Duodenal mucosa (tissue), 2 donors: ENCODE data around the gene COL20A1.

Experiments
- H3K27ac ChIP-seq: one replicate; pipeline ENCODE4 v1.7.0; 2013; ENCODE audit warnings: low read depth, low read length
- H3K27me3 ChIP-seq, 2 donors: one replicate each; pipeline ENCODE4 v1.7.0; 2013; ENCODE audit warnings: low read length in 2 of 2, control low read depth in 1 of 2; ENCODE audit not compliant: insufficient read depth in 2 of 2, control insufficient read depth in 1 of 2
- H3K36me3 ChIP-seq, 2 donors: one replicate each; pipeline ENCODE4 v1.7.0; 2013; ENCODE audit warnings: low read length in 2 of 2, control low read depth in 1 of 2; ENCODE audit not compliant: insufficient read depth in 2 of 2, control insufficient read depth in 1 of 2
- H3K4me1 ChIP-seq, 2 donors: one replicate each; pipeline ENCODE4 v1.7.0; 2013; ENCODE audit warnings: low read length in 2 of 2, control low read depth in 1 of 2; ENCODE audit not compliant: insufficient read depth in 2 of 2, control insufficient read depth in 1 of 2
- H3K4me3 ChIP-seq, 2 donors: one replicate each; pipeline ENCODE4 v1.7.0; 2013; ENCODE audit warnings: low read length in 2 of 2, low read depth in 1 of 2
- H3K9ac ChIP-seq, 2 donors: one replicate each; pipeline ENCODE4 v1.7.0; 2013; ENCODE audit warnings: low read length in 2 of 2, low read depth in 1 of 2
- H3K9me3 ChIP-seq, 2 donors: one replicate each; pipeline ENCODE4 v1.7.0; 2013; ENCODE audit warnings: low read length in 2 of 2, control low read depth in 1 of 2; ENCODE audit not compliant: control insufficient read depth in 1 of 2

Gene COL20A1

DNA sequence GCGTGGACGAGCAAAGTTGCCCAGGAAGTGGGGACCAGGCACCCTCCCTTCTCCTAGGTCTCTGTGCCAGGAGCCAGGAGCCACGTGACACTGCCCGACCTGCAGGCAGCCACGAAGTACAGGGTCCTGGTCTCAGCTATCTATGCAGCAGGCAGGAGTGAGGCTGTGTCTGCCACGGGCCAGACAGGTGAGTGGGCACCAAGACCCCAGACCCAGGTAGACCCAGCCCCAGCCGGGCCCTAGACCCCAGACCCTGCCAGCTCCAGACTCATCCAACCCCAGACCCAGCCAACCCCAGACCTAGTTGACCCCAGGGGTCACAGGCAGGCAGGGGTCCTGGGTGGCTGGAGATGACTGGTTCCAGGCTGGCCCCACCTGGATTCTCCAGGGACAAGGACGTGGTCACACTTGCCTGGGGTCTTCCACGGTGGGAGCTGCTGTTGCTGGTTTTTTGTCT lies 21.1 kb downstream of the COL20A1 start:
- no peak overlapping the region for H3K27ac ChIP-seq
- H3K4me1 ChIP-seq: no peaks in the 10 kb centered on the region
- H3K9ac ChIP-seq: no peak overlapping the region
- no peaks in the 10 kb centered on the region for H3K9me3 ChIP-seq
- no peaks in the 10 kb centered on the region for H3K27me3 ChIP-seq
- H3K4me3 ChIP-seq: no peak overlapping the region
- H3K36me3 ChIP-seq: no peaks in the 10 kb centered on the region

DNA sequence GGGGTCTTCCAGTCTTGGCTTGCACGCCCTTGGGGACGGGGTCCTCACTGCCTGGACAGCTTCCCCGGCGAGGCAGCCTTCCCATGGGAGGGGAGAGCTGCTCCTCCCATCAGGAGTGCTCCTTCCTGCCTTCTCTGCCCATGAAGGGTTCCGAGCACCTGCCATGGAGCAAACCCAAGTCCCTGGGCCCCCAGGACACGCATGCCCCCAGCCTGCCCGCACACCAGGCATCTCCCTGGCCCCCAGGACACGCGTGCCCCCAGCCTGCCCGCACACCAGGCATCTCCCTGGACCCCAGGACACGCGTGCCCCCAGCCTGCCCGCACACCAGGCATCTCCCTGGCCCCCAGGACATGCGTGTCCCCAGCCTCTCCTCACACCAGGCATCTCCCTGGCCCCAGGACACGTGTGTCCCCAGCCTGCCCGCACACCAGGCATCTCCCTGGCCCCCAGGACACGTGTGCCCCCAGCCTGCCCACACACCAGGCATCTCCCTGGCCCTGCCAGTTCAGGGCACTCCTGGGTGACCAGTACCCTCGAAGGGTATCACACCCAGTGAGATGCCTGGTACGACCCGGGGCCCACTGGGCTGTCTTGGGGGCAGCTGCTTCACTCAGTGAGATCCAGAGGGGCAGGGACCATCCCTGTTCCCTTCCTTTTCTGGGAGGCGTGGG lies 21.7 kb downstream of the COL20A1 start:
- Histone ChIP-seq H3K27me3 (no peaks in the 10 kb centered on the region), H3K4me3 (no peak overlapping the region), H3K36me3 (no peaks in the 10 kb centered on the region), H3K4me1 (no peaks in the 10 kb centered on the region), H3K27ac (no peak overlapping the region), H3K9me3 (no peaks in the 10 kb centered on the region), H3K9ac (no peak overlapping the region)

DNA sequence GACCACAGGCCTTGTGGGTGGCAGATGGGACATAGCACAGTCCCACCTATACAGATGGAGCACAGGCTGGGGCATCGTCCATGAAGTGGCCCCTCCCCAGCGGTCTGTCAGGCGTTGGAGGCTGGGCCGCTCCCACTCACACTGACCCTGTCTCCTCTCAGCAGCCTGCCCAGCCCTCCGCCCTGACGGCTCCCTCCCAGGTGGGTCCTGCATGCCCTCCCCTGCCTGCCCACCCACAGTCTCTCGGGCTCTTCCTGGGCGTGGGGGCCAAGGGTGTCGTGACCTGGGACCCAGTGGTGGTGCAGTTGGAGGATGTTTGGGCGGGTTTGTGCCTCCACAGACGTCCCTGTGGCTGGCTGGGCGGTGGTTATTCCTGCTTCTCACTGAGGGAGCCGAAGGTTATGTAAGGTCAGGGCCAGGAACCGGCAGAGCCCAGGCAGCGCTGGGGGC lies 22.3 kb downstream of the COL20A1 start:
- Histone ChIP-seq H3K27ac (no peak overlapping the region), H3K9me3 (no peaks in the 10 kb centered on the region), H3K27me3 (no peaks in the 10 kb centered on the region), H3K4me3 (no peak overlapping the region), H3K36me3 (no peaks in the 10 kb centered on the region), H3K4me1 (no peaks in the 10 kb centered on the region), H3K9ac (no peak overlapping the region)

DNA sequence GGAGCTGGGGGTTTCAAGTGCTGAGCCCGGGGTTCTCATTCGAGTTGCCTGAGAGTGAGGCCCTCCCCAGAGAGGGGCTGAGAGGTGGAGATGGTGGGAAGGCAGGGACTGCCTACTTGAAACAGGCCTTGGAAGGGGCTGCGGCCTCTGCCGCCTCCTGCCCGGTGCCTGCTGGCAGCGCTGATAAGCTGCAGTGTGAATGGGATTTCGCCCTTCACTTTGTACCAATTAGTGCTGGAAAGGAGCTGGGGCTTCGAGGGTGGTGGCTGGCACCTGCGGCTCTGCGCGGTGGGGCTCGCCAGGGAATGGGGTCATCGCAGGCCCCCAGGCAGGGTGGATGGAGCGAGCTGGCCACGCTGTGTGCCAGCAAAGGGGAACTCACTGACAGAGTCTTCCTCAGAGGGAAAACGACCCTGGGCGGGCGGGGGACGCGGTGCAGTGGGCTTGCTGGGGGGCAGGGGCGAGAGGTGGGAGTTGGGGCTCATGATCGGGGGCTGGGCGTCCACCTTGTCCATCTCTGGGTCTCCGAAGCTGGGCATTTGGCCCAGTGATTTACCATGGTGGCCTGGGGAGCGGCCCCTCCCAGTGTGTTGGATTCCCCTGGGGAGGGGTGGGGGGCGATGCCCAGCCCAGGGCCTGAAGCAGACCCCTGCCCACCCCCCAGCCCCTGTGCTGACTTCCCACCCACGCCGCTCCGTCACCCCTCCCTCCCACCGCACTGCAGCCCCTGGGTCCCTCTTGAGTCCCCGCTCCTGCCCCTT lies 22.9 kb downstream of the COL20A1 start:
- Histone ChIP-seq H3K27ac (no peak overlapping the region), H3K4me3 (no peak overlapping the region), H3K36me3 (no peaks in the 10 kb centered on the region), H3K4me1 (no peaks in the 10 kb centered on the region), H3K27me3 (no peaks in the 10 kb centered on the region), H3K9me3 (no peaks in the 10 kb centered on the region), H3K9ac (no peak overlapping the region)

DNA sequence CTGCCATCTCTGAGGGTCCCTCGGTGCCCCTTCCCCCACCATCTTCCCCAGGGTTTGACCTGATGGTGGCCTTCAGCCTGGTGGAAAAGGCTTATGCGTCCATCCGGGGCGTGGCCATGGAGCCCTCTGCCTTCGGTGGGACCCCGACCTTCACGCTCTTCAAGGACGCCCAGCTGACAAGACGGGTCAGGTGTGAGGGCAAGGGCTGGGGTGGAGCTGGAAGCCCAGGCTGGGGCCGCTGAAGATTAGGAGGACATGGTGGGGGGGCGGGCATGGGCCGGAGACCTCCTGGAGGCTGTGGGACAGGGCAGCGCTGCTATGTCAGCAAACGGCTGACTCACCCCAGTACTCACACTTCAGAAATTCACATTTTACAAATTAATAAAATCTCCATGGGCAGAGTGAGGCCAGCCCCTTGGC lies 23.5 kb downstream of the COL20A1 start:
- H3K36me3 ChIP-seq: no peaks in the 10 kb centered on the region
- H3K9ac ChIP-seq: no peak overlapping the region
- no peak overlapping the region for H3K4me3 ChIP-seq
- no peaks in the 10 kb centered on the region for H3K27me3 ChIP-seq
- H3K4me1 ChIP-seq: no peaks in the 10 kb centered on the region
- H3K9me3 ChIP-seq: no peaks in the 10 kb centered on the region
- H3K27ac ChIP-seq: no peak overlapping the region

DNA sequence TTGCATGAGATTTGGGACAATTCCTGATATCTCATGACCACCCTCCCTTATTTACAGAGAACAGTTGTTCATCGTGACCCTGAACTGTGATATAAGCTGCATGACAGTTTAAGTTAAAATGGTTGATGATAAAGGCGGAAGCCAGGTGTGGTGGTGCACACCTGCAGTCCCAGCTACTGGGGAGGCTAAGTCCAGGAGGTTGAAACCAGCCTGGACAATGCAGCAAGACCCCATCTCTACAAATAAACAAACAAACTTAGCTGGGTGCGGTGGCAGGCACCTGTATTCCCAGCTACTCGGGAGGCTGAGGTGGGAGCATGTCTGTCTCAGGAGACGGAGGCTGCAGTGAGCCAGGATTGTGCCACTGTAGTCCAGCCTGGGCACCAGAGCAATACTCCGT lies 24.1 kb downstream of the COL20A1 start:
- no peak overlapping the region for H3K9ac ChIP-seq
- H3K36me3 ChIP-seq: no peaks in the 10 kb centered on the region
- H3K27ac ChIP-seq: no peak overlapping the region
- no peaks in the 10 kb centered on the region for H3K27me3 ChIP-seq
- no peaks in the 10 kb centered on the region for H3K9me3 ChIP-seq
- H3K4me1 ChIP-seq: no peaks in the 10 kb centered on the region
- no peak overlapping the region for H3K4me3 ChIP-seq

DNA sequence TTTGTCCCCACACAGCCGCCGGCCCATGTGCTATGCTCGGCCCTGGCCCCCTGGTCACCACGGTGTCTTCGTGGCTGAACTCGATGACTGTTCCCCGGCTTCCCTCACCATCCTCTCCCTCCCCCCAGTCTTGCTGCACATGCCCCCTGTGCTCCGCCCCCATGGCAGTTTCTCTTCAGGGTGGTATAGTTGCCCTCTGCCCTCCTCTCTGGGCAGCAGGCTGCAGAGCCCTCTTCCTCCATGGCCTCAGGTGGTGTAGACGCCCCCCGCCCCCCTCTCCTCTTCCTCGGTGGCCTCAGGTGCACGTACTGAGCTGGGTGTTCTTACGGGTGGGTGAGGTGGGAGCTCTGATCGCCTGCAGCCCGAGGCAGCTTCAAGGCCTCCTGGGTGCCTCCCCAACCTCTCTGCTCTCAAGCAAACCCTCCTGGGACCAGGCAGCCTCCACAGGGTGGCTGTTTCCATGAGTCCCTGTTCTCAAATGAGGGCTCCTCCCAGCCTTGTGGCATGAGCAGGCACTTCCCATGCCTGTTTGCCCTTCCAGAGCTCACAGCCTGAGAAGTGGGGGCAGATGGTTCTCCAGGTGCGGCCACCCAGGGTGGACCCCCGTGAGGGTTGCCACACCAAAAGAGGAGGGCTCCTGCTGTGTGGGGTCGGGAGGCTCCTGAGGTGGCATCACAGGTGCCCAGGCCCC lies 24.8 kb downstream of the COL20A1 start:
- H3K4me3 ChIP-seq: no peak overlapping the region
- no peak overlapping the region for H3K27ac ChIP-seq
- H3K36me3 ChIP-seq: no peaks in the 10 kb centered on the region
- no peaks in the 10 kb centered on the region for H3K9me3 ChIP-seq
- H3K9ac ChIP-seq: no peak overlapping the region
- no peaks in the 10 kb centered on the region for H3K27me3 ChIP-seq
- H3K4me1 ChIP-seq: no peaks in the 10 kb centered on the region

DNA sequence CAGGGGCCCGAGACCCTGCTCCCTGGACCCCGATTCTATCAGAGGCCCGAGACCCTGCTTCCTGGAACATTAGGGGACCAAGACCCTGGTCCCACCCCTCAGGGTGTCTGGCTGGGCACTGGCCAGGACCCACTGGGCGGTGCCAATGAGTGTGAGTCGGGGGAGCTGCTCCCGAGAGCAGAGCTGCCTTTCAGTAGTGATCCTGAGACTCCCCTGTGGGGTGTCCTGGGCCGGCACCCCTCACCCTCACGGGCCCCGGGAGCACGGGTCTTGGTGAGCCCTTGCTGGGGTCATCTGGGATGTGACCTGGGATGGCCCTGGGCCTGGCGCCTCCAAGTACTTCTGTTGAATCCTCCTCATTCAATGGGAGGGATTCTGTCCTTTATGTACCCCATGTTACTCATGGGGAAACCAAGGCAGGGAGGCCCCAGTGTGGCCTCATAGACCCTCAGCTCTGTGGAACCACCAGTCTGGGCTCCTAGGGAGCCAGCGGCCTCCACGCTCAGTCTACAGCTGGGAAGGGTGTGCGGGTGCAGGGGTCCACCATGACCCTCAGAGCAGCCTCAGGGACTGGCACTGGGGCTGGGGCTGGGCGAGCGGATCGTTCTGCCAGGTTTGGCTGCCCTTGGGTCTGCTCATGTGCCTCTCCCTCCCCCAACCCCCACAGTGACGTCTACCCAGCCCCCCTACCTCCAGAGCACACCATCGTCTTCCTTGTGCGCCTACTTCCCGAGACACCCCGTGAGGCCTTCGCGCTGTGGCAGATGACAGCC lies 25.6 kb downstream of the COL20A1 start:
- H3K36me3 ChIP-seq: no peaks in the 10 kb centered on the region
- H3K9me3 ChIP-seq: no peaks in the 10 kb centered on the region
- no peak overlapping the region for H3K4me3 ChIP-seq
- H3K27ac ChIP-seq: no peak overlapping the region
- H3K27me3 ChIP-seq: peaks cover 0 to 2% of the 10 kb centered on the region in 2 donors
- H3K4me1 ChIP-seq: no peaks in the 10 kb centered on the region
- H3K9ac ChIP-seq: no peak overlapping the region

DNA sequence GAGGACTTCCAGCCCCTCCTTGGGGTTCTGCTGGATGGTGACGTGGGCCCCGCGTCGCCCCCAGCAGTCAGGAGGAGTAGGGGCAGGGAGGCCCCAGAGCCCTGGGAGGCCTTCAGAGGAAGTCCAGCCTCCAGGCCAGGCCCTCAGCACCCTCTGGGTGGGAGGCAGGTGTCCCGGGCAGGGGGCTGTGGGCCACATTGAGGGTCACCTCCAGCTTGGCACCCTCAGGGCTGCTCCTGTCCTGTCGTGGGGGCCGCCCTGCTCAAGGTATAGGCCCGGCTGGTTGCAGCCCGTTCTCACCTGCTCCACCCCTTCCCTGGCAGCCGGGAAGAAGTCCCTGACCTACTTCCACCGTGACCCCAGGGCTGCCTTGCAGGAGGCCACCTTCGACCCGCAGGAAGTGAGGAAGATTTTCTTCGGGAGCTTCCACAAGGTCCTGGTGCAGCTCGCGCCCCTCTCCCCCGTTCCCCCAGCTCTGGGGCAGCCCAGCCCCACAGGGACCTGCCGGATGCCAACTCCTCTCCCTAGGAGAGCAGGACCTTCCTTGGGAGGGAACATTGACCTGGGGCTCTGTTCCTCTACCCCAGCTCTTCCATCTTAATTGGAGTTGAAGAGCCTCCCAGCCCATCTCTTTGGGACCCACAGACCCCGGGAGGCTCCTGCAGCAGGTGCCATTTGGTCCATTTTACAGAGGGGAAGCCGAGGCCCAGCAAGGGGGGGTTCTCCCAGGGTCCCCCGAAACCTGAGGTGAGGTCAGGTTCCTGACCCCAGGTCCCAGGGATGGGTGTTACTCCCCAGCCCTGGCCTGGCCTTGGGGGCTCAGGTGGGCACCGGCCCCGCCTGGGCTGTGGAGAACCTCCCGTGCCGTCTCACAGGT lies 26.4 kb downstream of the COL20A1 start:
- Histone ChIP-seq H3K4me1 (no peaks in the 10 kb centered on the region), H3K4me3 (no peak overlapping the region), H3K27me3 (peaks cover 0 to 3% of the 10 kb centered on the region in 2 donors)

More for the DNA sequence above, 26.4 kb downstream of the COL20A1 start:
- no peak overlapping the region for H3K27ac ChIP-seq
- H3K36me3 ChIP-seq: no peaks in the 10 kb centered on the region
- no peaks in the 10 kb centered on the region for H3K9me3 ChIP-seq
- H3K9ac ChIP-seq: no peak overlapping the region
